GM10847 (cell line): ENCODE measurements around the gene FAM76B.

Source experiments
- POLR2A ChIP-seq: IDR thresholded peaks from 2 replicates; pipeline ENCODE4 v1.6.1; 2011; ENCODE audit not compliant: insufficient read length; ENCODE audit errors: extremely low read depth

The FAM76B gene

GRCh38 chr11:95760941-95761340 is 28.6 kb downstream of the FAM76B start:
- TF ChIP-seq POLR2A, result no peak

DNA sequence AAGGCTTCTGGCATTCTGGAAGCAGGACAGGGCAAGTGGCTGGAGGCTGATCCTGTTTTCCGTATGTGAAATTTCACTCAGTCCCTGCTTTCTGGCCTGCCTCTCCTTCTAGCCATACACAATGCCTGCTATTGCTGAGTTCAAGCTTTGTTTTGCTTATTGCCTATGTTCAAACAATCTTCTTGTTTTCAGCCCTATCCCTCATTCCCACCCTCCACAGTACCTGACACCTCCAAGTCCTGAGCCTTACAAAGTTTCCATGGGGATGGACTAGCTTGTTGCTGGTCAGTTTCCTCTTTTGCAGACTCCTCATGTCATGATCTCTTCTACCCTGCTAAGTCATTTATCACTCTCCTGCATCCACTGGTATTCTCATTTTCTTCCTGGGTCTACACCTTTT is 38.1 kb downstream of the FAM76B start:
- no peak for TF ChIP-seq POLR2A

GRCh38 chr11:95750101-95750500 is 39.5 kb downstream of the FAM76B start:
- TF ChIP-seq POLR2A, result no peak

DNA sequence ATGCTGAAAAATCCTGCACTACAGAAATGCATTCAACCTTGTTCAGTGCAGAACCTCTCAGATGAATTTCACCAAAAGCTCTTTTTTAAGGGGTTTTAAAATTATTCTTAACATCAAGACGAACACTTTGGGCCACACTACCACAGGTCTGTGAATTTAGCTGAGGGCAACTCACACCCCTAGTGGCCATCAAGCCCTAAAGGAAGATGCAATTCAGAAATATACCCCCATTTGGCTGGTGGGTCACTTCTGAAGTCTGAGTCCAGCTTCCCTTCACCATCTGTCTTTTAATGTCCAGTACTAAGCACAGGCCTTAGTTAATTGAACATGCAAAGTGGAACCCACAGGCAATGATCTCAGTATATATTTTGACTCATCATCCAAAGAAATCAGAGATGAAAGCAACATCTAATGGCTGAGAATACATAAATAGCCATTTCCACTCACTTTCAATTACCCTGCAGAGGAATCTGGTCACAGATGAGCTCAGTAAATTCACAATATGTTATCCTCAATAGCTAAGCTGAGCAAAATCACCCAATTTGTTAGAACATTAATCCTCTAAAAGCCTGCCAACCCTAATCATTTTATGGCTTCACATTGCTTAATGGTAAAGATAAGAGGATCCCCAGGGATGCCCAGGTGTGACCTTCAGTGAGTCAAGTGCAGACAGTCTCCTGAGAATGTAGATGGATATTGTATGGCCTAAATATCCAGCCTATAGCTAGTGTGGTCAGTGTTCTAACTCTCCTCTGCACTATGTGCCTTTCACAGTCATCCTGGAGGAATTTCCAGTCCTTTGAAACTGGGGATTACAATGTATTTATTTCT is 50.3 kb downstream of the FAM76B start:
- TF ChIP-seq POLR2A, result no peak

GRCh38 chr11:95736809-95737208 is 52.8 kb downstream of the FAM76B start:
- no peak for TF ChIP-seq POLR2A

DNA sequence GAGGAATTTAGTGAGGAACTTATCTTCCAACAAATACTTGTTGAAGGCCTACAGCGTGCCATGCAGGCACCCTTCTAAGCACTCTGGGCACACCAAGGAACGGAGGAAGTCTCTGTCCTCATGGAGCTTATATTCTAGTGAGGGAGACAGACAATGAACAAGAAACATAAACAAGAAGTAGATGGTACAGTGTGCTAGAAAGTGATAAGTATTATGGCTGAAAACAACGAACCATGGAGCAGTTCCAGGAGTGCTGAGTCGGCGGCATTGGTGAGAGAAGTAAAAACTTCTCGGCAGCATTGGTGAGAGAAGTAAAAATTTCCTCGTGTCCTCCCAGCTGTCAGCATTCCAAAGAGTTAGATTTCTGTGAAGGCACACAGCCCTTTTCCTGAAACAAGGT is 53.2 kb downstream of the FAM76B start:
- no peak for TF ChIP-seq POLR2A

DNA sequence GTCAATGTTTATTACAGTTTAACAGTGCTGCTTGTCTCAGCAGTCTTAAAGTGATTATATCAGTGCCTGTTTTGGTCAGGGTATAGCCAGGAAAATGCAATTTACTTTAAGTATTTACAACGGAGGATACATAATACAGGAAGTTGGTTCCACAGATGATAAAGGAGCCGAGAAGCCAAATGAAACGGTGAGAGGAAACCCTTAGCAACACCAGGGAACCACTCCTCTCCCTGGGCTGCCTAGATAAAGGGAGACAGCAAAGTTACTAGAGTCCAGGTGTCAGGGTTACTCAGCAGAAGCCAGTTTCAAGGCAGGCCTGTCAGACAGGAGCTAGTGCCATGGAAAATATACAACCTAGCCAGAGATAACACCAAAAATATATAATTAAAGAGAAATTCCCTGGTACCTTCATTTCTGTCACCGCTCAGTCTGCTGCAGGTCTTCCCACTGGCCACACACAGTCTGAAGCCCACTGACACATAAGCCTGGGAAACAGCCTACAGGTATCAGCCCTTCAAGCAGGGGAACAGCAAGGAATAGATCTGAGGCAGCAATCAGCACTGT is 55.5 kb downstream of the FAM76B start:
- TF ChIP-seq POLR2A, result no peak

DNA sequence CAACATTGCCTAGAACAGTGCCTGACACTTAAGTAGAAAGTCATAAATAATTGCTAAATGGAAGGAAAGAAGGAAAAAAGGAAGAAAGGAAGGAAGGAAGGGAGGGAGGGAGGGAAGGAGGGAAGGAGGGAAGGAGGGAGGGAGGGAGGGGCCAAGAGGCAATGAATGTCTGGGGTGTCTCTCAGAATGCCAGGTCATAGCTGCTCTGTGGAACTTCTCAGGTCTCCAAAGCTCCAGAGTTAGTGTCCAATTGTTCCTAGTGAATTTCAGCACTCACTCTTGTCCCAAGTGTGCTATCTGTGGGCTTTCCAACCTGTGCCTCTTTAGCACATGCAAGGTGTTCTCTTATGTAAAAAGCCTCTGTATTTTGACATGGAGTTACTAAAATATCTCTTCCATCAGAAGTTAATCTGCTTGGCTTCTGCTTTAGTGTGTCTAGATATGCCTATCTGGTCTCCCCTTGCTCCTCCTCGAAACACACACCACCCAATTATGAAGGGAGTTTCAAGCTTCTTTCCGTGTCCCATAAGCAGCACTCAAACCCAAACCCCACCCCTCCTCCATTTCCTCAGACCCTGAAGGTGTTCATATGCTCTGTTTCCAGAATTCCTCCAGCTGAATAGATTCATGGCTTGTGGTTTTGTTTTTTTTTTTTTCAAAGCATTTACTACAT is 56.5 kb downstream of the FAM76B start:
- no peak for TF ChIP-seq POLR2A

DNA sequence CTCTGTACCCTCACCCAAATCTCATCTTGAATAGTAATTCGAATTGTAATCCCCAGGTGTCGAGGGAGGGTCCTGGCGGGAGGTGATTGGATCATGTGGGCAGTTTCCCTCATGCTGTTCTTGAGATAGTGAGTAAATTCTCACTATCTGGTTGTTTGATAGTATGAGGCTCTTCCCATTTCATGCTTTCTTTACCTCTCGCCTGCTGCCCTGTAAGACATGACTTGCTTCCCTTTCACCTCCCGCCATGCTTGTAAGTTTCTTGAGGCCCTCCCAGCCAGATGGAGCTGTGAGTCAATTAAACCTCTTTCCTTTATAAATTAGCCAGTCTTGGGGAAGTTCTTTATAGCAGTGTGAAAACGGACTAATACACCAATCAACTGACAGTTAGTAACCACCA is 60.1 kb downstream of the FAM76B start:
- TF ChIP-seq POLR2A, result no peak

GRCh38 chr11:95728790-95729189 is 60.8 kb downstream of the FAM76B start:
- no peak for TF ChIP-seq POLR2A

GRCh38 chr11:95728094-95728493 is 61.5 kb downstream of the FAM76B start:
- no peak for TF ChIP-seq POLR2A

DNA sequence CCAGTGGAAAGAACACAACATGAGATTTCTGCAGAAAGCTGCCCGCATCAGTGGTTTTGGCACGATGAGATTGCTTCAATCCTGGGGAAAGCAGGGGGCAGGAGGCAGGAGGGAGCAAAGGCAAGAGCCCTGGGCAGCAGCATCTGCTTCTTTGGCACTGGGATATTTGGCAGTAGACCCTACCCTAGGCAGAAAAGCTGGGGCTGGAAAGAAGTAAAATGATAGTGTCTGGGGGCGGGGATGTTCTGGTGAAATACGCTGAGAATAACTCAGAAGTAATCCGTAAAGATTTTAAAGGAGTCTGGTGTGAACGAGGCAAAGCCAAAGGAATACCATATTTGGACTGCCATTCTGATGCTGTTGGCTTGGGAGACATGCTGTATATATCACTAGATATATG is 62.0 kb downstream of the FAM76B start:
- TF ChIP-seq POLR2A, result no peak

DNA sequence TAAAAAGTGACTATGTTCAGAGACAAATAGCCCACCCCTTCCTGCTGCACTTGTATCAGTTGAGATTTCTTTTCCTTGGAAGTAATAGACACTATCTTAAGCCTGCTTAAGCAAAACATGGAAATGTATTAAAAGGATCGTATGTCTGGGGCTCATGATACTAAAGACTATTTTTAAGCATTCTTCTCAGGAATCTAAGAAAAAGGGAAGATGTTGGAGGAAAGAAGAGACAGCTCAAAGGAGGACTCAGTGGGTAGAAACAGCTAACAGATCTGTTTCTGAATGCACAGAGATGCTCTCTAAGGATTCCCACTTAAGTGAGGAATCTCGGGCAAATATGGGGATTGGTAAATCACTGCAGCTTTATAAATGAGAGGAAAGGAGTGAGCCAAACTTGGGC is 62.5 kb downstream of the FAM76B start:
- TF ChIP-seq POLR2A, result no peak

- TF ChIP-seq POLR2A, result no peak
Measured at GRCh38 chr11:95725196-95725595, 64.4 kb downstream of the FAM76B start.

DNA sequence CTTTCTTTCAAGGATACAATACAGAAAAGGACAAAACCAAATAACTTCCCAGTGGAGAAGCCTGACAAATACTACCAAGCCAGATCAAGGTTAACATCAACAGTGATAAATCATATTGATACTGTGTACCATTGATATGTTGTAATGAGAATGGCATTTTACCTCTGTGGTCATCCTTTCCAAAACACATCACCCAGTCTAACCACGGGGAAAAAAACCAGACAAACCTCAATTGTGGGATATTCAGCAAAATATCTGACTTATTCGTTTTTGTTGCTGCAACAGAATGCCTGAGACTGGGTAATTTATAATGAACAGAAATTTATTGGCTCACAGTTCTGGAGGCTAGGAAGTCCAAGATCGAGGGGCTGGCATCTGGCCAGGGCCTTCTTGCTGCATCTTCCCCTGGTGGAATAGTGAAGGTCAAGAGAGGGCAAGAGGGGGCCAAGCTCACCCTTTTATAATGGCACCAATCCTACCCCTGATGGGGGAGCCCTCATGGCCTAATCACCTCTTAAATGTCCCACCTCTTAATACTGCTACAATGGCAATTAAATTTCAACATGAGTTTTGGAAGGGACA is 66.1 kb downstream of the FAM76B start:
- no peak for TF ChIP-seq POLR2A

GRCh38 chr11:95720195-95720594 is 69.4 kb downstream of the FAM76B start:
- TF ChIP-seq POLR2A, result no peak
